GM20431 (cell line): Measurements from ENCODE around the gene AP1S1.

ENCODE experiments used
- in situ Hi-C: fragments of 300-500 bp; cut with MseI, MboI; formaldehyde crosslinking; loops from one replicate; pipeline ENCODE4 v1.15.0; 2020; ENCODE audit warnings: low sequenced_read_pairs; ENCODE audit not compliant: unreplicated experiment

AP1S1 gene

GRCh38 chr7:101169110-101169837 is 15.0 kb downstream of the AP1S1 start:
- in situ Hi-C loops = no loop called here

DNA sequence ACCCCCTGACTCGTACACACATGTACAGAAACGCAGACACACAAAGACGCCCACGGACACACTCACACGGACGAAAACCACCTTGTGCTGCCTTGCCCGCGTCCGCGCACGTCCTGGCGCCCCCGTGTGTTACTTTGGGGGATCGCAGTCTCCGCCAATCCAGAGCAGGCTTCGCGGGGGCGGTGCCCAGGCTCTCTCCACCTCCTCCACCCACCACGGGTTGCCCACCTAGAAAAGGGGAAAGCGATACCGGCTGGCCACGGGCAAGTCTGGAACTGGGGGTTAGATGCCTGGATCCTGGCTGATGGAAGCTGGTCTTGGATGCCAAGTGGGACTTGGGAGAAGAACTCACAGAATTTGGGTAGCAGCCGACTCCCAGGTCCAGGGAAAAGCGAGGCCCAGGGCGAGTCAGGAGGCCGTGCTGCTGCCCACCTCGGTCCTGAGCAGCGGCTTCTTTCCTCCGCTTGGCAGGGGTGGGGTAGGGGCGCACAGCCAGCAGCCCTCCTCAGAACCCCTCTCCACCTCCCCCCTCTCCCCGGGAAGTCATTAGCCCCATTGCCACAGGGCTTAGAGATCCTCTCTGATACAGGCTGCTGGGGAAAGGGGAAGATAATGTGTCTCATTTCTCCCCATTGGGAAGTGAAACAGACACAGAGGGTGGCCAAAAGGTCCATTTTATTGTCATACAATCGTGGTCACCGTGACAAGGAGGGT is 15.7 kb downstream of the AP1S1 start:
- in situ Hi-C loops = no loop called here

- in situ Hi-C loops = no loop called here
Observed at GRCh38 chr7:101170617-101171441, 16.6 kb downstream of the AP1S1 start.

GRCh38 chr7:101171442-101171837 is 17.2 kb downstream of the AP1S1 start:
- in situ Hi-C loops = no loop called here

- in situ Hi-C loops = no loop called here
Observed at GRCh38 chr7:101172005-101172853, 18.0 kb downstream of the AP1S1 start.

DNA sequence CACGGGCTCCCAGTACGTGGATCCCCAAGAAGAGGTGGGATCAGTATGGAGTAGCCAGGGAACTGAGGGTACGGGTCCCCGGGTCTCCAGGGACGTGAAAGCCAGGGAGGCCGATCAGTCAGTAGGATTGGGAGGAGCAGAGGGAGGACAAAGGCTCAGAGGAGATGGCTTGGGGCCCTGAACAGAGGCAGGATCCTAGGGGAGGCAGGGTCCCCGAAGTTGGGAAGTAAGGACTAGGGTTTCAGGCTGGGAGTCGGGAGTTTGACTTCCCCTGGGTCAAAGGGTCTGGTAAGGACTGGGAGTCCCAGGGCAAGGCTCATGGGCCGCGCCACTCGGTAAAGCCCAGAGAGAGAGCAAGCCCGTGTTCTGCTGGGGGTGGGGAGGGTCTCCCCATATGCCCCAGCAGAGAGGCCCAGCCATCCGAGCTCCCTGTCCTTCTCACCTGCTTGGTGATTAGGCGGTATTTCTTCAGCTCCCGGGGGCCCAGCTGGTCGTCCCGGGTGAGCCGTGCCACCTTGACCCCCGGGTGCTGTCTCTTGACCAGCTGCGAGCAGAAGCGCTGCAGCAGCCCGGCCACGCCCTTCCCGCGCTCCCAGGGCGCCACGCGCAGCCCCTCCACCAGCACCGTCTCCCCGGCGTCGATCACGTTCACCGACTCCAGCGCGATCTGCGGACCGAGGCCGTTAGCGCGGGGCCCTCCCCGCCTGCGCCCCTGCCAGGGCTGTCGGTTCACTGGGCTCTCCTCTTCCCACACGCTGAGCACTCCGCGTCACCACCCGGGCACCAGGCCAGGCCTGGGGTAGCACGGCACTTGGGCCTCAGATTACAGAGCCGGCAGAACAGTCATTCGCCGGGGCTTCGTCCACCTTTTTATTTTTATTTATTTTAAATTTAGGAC is 18.8 kb downstream of the AP1S1 start:
- in situ Hi-C loops = no loop called here

DNA sequence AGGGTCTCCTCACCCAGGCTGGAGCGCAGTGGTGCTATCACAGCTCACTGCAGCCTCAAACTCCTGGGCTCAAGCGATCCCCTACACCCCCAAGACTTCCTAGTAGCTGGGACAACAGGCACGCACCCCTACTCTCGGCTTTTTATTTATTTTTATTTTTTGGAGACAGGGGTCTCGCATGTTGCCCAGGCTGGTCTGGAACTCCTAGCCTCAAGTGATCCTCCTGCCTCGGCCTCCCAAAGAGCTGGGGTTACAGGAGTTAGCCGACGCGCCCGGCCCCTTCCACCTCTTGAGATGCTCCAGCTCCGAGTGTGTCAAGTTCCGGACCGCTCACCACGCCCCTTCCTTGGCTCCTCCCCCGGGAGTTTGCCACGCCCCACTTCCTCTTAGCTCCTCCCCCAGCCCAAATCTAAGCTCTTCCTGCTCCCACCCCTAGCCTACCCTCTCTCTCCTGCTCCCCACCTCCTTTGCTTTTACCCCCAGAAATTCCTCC is 19.5 kb downstream of the AP1S1 start:
- in situ Hi-C loops = no loop called here

GRCh38 chr7:101174322-101174854 is 20.1 kb downstream of the AP1S1 start:
- in situ Hi-C loops = no loop called here

- in situ Hi-C loops = no loop called here
Observed at GRCh38 chr7:101175664-101176063, 21.4 kb downstream of the AP1S1 start.

DNA sequence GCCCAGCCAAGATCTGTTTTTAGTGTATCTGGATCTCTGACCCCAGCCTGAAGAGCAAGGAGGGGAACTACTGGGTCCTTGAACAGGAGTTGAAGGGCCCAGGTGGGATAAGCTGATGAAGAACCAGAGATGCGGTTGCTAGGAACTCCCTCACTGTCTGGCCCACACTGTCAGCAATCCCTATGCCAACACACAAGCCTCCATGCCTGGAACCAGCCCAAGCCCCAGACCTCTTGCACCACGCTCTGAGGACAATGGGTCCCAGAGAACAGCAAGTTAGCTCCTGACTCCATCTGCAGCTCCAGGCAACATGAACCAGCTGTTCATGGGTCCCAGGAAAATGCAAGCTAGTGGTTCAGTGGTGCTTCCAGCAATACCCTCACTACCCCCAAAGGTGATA is 23.4 kb downstream of the AP1S1 start:
- in situ Hi-C loops = no loop called here

- in situ Hi-C loops = no loop called here
Observed at GRCh38 chr7:101179117-101179516, 24.8 kb downstream of the AP1S1 start.

- in situ Hi-C loops = no loop called here
Observed at GRCh38 chr7:101179713-101180112, 25.4 kb downstream of the AP1S1 start.

DNA sequence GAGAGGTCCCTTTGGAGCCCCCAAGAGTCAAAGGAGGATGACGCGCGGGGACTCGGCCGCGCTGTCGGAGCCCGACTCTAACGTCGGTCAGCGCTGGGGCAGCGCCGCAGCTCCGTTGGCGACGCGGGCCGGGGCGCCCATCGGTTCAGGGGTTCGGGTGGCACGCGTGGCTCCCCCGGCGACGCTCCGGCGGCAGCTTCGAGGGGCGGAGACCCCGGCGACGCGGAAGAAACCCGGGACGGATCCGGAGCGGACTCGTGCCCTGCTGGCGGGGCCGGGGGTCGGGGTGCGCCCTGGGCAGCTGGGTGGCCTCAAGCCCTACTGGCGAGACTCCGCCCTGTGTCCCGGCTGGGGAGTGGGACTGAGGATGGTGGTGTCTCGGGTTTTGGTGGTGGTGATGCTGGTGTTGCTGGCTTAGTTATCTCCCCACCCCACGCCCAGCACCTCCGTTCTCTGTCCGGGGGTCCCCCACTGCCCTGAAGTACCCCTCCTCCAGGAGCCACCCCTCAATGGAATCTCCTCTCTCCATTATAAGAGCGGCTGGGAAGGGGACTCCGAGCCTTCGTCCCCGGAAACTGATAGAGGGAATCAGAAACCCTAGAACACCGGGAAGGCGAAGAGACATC is 26.0 kb downstream of the AP1S1 start, which contains the start of gene NAT16:
Gene NAT16 (minus strand): TSS at position 164 of the 626 bp plus-strand sequence. CDS start 5,486 bp downstream, outside the sequence.
- in situ Hi-C loops = no loop called here

DNA sequence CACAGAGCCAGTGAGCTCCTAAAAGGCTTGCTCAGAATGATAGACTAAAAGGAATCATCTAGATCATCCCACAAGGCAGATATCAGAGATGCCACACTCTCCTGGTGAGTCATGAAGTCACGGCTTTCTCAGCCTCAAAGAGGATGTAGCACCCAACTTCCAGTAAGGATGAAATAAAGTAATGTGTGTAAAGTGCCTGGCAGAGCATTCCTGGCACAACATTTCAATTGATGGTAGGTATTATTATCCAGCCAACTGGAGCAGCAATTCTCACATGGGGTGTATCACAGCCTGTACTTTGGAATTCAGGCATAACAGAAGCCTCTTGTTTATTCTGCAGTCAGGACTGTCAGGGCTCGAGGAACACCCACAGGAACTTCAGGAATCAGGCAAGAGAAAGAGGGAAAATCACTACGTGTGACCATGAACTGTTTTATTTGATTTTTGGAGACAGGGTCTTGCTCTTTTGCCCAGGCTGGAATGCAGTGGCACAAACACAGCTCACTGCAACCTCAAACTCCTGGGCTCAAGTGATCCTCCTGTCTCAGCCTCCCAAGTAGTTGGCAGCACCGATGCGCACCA is 31.1 kb downstream of the AP1S1 start:
- in situ Hi-C loops = no loop called here

DNA sequence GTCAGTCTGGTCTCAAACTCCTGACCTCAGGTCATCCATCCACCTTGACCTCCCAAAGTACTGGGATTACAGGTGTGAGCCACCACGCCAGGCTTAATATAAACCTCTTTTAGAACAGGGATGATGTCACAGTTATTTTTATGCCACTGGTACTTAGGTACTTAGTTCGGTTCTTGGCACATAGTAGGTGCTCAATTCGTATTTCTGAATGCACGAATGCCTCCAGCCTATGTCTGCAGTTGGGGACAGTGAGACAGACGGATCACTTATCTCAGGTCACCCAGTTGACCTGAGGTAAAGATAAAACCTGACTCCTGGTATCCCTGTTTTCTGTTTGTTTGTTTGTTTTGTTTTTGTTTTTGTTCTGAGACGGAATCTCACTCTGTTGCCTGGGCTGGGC is 31.9 kb downstream of the AP1S1 start:
- in situ Hi-C loops = no loop called here

DNA sequence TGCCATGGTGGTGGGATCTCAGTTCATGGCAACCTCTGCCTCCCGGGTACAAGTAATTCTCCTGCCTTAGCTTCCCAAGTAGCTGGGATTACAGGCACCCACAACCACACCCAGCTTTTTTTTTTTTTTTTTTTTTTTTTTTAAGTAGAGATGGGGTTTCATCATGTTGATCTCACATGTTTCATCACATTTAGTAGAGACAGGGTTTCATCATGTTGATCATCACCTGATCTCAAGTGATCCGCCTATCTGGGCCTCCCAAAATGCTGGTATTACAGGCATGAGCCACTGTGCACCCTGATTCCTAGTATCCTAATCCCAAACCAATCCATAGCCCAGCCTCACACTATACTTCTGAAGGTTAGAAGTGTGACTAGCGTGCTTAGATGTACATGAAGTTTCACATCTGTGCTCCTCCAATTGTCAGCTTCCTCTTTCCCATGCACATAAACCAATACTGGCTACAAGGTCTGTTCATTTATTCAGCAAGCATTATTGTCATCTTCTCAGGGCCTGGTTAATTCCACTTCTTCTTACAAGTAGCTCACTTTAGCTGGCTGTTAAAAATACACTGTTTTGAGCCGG is 32.7 kb downstream of the AP1S1 start:
- in situ Hi-C loops = no loop called here

GRCh38 chr7:101189109-101189508 is 34.8 kb downstream of the AP1S1 start:
- in situ Hi-C loops = no loop called here
